HG03159 (cell line): ENCODE measurements around the gene NOG.
A peak's percentile ranks its signal among the peaks of the same experiment; 100 is the strongest.

Experiments
- ATAC-seq: cut with Tn5 transposase; IDR thresholded peaks from one replicate; pipeline ENCODE4 v1.9.1; 2021; ENCODE audit warnings: mild to moderate bottlenecking, moderate library complexity; ENCODE audit not compliant: unreplicated experiment

Gene NOG

GRCh38 chr17:56593646-56594319, at the start of gene NOG:
NOG (plus strand) TSS chr17:56593699; CDS start chr17:56594224, 525 bp downstream.
- ATAC-seq, result no peak

- no peak for ATAC-seq
These were observed 48.4 kb upstream of the NOG start for GRCh38 chr17:56545106-56545505.

- no peak for ATAC-seq
These were observed 47.6 kb upstream of the NOG start for GRCh38 chr17:56545930-56546329.

GRCh38 chr17:56548661-56549060, 44.8 kb upstream of the NOG start:
- ATAC-seq, result no peak

GRCh38 chr17:56549501-56549900, 44.0 kb upstream of the NOG start:
- ATAC-seq, result no peak

GRCh38 chr17:56557682-56558081, 35.8 kb upstream of the NOG start:
- ATAC-seq, result no peak

GRCh38 chr17:56558088-56558487, 35.4 kb upstream of the NOG start:
- ATAC-seq, result no peak

GRCh38 chr17:56570199-56570598, 23.3 kb upstream of the NOG start:
- no peak for ATAC-seq

GRCh38 chr17:56571456-56571855, 22.0 kb upstream of the NOG start:
- no peak for ATAC-seq

- ATAC-seq, result no peak
These were observed 16.2 kb upstream of the NOG start for GRCh38 chr17:56577190-56577842.

- ATAC-seq, result no peak
These were observed 15.7 kb upstream of the NOG start for GRCh38 chr17:56577843-56578204.

GRCh38 chr17:56581635-56582627, 11.6 kb upstream of the NOG start:
- no peak for ATAC-seq

GRCh38 chr17:56583772-56584171, 9.7 kb upstream of the NOG start:
- no peak for ATAC-seq

GRCh38 chr17:56587298-56587697, 6.2 kb upstream of the NOG start:
- no peak for ATAC-seq

- ATAC-seq, result peak; percentile 64
These were observed 913 bp upstream of the NOG start for GRCh38 chr17:56592487-56593085.

- no peak for ATAC-seq
These were observed 333 bp upstream of the NOG start for GRCh38 chr17:56593086-56593645.

GRCh38 chr17:56594320-56595107, 1.0 kb downstream of the NOG start:
- no peak for ATAC-seq

GRCh38 chr17:56595108-56595418, 1.6 kb downstream of the NOG start:
- no peak for ATAC-seq

GRCh38 chr17:56595831-56596690, 2.6 kb downstream of the NOG start:
- ATAC-seq, result no peak
